ENCODE results near the gene TFR2. TPM values are rescaled to one million over a fixed set of nuclear protein-coding genes. Genes with fewer than 3 reads are reported as not detected.

Gene TFR2
- total RNA-seq, 4 donors from 2014 or later = 1.3 to 3.4 (median 1.6) TPM

- no peak overlapping the region for H3K4me3 ChIP-seq (ENCODE audit: low read depth, poor library complexity, severe bottlenecking)
- 92 to 95% methylated on average over 17 of the region's 17 CpGs for WGBS, 2 donors
- no peak for TF ChIP-seq POLR2A (IDR thresholded peaks at IDR 0.05)
- TF ChIP-seq CTCF (IDR thresholded peaks at IDR 0.05) = no peak
- DNase-seq (ENCODE audit: low spot score in 2 of 2) = peak in 1 of 2 donors; percentile 80
- intact Hi-C loops (cut with DNase I; ENCODE audit: low total_unique reads) = loop anchor here (5.0 kb wide), 1 partner anchor 205 kb away; the partner anchor contains the start of gene NYAP1
Observed at GRCh38 chr7:100686822-100687211, 45.5 kb upstream of the TFR2 start.

- intact Hi-C loops (cut with DNase I; ENCODE audit: low total_unique reads) = loop anchor here (5.0 kb wide), 1 partner anchor 204 kb away; the partner anchor contains the start of gene NYAP1
- peak in 1 of 2 donors; percentile 86 for DNase-seq (ENCODE audit: low spot score in 2 of 2)
Observed at GRCh38 chr7:100686201-100686821, 45.0 kb upstream of the TFR2 start.

GRCh38 chr7:100685631-100686145 lies 44.3 kb upstream of the TFR2 start:
- DNase-seq (ENCODE audit: low spot score in 2 of 2) = no peak
- intact Hi-C loops (cut with DNase I; ENCODE audit: low total_unique reads) = loop anchor here (5.0 kb wide), 1 partner anchor 203 kb away; the partner anchor contains the start of gene NYAP1
- TF ChIP-seq POLR2A (IDR thresholded peaks at IDR 0.05) (no peak), CTCF (IDR thresholded peaks at IDR 0.05) (no peak)
- H3K4me3 ChIP-seq (ENCODE audit: low read depth, poor library complexity, severe bottlenecking) = no peak overlapping the region
- WGBS, 2 donors = 84 to 89% methylated on average over 17 of the region's 17 CpGs

More at GRCh38 chr7:100686201-100686821, 45.0 kb upstream of the TFR2 start:
- H3K4me3 ChIP-seq (ENCODE audit: low read depth, poor library complexity, severe bottlenecking) = no peak overlapping the region
- 78 to 83% methylated on average over 32 to 33 of the region's 33 CpGs for WGBS, 2 donors
- TF ChIP-seq CTCF (IDR thresholded peaks at IDR 0.05) (no peak), POLR2A (IDR thresholded peaks at IDR 0.05) (no peak)

GRCh38 chr7:100685049-100685605 lies 43.8 kb upstream of the TFR2 start:
- H3K4me3 ChIP-seq (ENCODE audit: low read depth, poor library complexity, severe bottlenecking) = no peak overlapping the region
- intact Hi-C loops (cut with DNase I; ENCODE audit: low total_unique reads) = loop anchor here (5.0 kb wide), 1 partner anchor 203 kb away; the partner anchor contains the start of gene NYAP1
- TF ChIP-seq POLR2A (IDR thresholded peaks at IDR 0.05) (no peak), CTCF (IDR thresholded peaks at IDR 0.05) (no peak)
- WGBS, 2 donors = 87 to 89% methylated on average over 17 to 18 of the region's 18 CpGs
- DNase-seq (ENCODE audit: low spot score in 2 of 2) = no peak

- DNase-seq (ENCODE audit: low spot score in 2 of 2) = no peak
- intact Hi-C loops (cut with DNase I; ENCODE audit: low total_unique reads) = loop anchor here (5.0 kb wide), 1 partner anchor 202 kb away; the partner anchor contains the start of gene NYAP1
Observed at GRCh38 chr7:100684534-100685042, 43.2 kb upstream of the TFR2 start.

More at GRCh38 chr7:100684534-100685042, 43.2 kb upstream of the TFR2 start:
- TF ChIP-seq CTCF (IDR thresholded peaks at IDR 0.05) (no peak), POLR2A (IDR thresholded peaks at IDR 0.05) (no peak)
- WGBS, 2 donors = 93 to 94% methylated on average over 7 to 16 of the region's 16 CpGs
- H3K4me3 ChIP-seq (ENCODE audit: low read depth, poor library complexity, severe bottlenecking) = no peak overlapping the region

All from lower leg skin (tissue), 4 donors.